ENCODE results near the gene CCDC85A. TPM values are rescaled to one million over a fixed set of nuclear protein-coding genes. Genes with fewer than 3 reads are reported as not detected.

CCDC85A gene
- total and polyA plus RNA-seq, 2 experiments from 2014 or later, result 0.21 to 0.24 TPM

- H2AFZ ChIP-seq, result no peak overlapping the region
- no peaks in the 10 kb centered on the region for H3K79me2 ChIP-seq (replicated peaks; ENCODE audit: insufficient read depth)
- no peaks in the 10 kb centered on the region for H4K20me1 ChIP-seq (replicated peaks; ENCODE audit: insufficient read depth)
- Mint-ChIP-seq H3K4me3 (no peak overlapping the region), H3K36me3 (ENCODE audit: low read depth) (no peaks in the 10 kb centered on the region), H3K9me3 (no peaks in the 10 kb centered on the region), H3K27ac (no peak overlapping the region), H3K4me1 (peaks cover 13% of the 10 kb centered on the region), H3K27me3 (ENCODE audit: insufficient read depth, low read depth, poor library complexity) (peaks cover 3% of the 10 kb centered on the region)
- H3K36me3 ChIP-seq (ENCODE audit: insufficient read depth), result no peaks in the 10 kb centered on the region
- no peak overlapping the region for H3K27ac ChIP-seq (ENCODE audit: low read depth)
- no peak overlapping the region for H3K4me3 ChIP-seq
- no peak overlapping the region for H3K4me2 ChIP-seq
- DNase-seq (ENCODE audit: low spot score) (no peak), ATAC-seq (no peak)
- H3K9me2 ChIP-seq (ENCODE audit: insufficient read depth), result no peaks in the 10 kb centered on the region; the same call in 1 of the 2 replicates
- no peaks in the 10 kb centered on the region for H3F3A ChIP-seq (replicated peaks; ENCODE audit: low read depth)
- no peaks in the 10 kb centered on the region for H3K27me3 ChIP-seq (ENCODE audit: insufficient read depth)
- peaks cover 6% of the 10 kb centered on the region for H3K4me1 ChIP-seq (ENCODE audit: insufficient read depth)
- TF ChIP-seq CTCF (conservative IDR thresholded peaks at IDR 0.05; ENCODE audit: low read depth in 2 of 2) (no peak), NANOG (IDR thresholded peaks at IDR 0.05; ENCODE audit: borderline replicate concordance) (no peak), ETS1 (IDR thresholded peaks at IDR 0.05) (no peak), EZH2 (IDR thresholded peaks at IDR 0.05; ENCODE audit: low read depth, unreplicated experiment) (no peak), ZNF331 (CRISPR knock-in tag; IDR thresholded peaks at IDR 0.05; ENCODE audit: low read depth) (no peak), REST (IDR thresholded peaks at IDR 0.05; ENCODE audit: unreplicated experiment) (no peak), CREB1 (CRISPR knock-in tag; IDR thresholded peaks at IDR 0.05; ENCODE audit: low read depth) (no peak), ZNF462 (CRISPR knock-in tag; IDR thresholded peaks at IDR 0.05) (no peak), ZNF114 (CRISPR knock-in tag; IDR thresholded peaks at IDR 0.05) (no peak)
Observed at GRCh38 chr2:56314371-56314770, 130.6 kb downstream of the CCDC85A start.

Measured in GM23338 (cell line).